HG03108 (cell line): ENCODE measurements around the gene NOTCH4.

Source experiments
- ATAC-seq: cut with Tn5 transposase; IDR thresholded peaks from one replicate; pipeline ENCODE4 v1.9.1; 2021; ENCODE audit warnings: moderate library complexity; ENCODE audit not compliant: unreplicated experiment

The NOTCH4 gene

DNA sequence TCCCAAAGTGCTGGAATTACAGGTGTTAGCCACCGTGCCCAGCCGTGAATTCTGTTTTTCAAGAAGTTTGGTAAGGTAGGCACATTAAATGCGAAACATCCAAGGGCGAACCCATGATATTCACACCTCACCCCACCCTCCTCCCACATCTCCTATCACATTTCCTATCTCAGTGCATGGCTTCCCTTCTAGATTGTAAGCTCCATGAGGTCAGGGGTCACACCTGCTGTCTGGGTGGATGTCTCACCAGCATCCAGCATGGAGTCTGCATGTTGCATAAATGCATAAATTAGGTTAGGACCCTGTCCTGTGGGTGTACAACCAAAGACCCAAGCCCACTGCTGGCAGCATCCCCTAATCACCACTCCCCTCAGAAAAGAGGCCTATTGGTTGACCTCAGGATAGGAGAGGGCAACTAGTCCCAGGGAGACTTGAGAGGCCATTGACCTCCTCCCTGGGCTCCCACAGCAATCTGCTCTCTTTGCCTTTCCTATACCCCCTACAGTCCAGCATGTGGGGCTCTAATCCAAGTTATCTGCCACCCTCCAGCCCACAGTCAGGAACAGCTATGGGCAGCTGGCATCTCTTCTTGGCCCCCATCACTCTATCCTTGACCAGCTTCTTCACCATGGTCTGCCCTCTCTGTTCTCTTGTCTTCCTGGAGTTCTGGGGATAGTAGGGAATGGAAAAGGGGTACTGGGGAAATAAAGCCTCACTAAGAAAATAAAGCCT is 76.3 kb downstream of the NOTCH4 start:
- no peak for ATAC-seq

DNA sequence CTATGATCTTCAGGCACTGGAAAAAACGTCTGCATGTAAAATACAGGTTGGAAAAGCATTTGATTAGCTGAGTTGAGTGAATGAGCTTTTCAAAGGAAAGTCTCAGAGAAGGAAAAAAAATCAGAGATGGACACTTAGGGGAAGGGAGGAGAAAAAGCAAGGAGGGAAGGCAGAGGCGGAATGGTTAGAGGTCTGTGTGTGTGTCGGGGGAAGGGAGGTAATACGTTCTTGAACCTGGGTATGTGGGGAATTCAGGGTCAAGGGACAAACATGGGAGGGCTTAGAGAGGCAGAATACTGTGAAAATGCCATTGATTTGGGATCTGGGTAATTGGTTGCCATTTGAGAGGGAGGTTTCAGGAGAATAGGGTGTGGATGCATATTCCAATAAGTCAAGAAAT is 77.2 kb downstream of the NOTCH4 start:
- ATAC-seq: no peak

DNA sequence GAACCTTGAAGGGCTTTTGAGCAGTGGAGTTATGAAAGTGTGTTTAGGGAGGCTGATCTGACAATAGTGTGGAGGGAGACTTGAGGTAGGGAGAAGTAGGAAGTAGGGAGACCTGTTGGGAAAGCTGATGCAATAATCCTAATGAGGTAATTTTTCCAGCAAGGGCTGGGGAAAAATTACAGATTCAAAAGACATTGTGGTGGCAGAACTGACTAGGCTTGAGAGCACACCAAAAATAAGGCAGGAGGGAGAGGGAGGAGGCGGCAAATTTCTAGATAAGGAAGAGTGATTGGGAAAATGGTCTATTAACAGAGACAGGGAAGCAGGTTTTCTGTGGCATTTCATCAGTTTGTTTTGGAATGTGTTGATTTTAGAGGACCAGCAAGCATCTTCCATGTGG is 77.6 kb downstream of the NOTCH4 start:
- no peak for ATAC-seq
